OCI-LY1 (cell line): ENCODE measurements around the gene NRG2.

Experiments used
- H2AFZ ChIP-seq: fragments of 200-600 bp; sonication (generic), shearing (Covaris generic); 2 replicates; pipeline ENCODE4 v1.6.0; 2014; ENCODE audit warnings: antibody characterized with exemption, mild to moderate bottlenecking, low read length
- H3F3A ChIP-seq: fragments of 200-600 bp; sonication (generic), shearing (Covaris generic); 2 replicates; pipeline ENCODE4 v1.6.0; 2014; ENCODE audit warnings: mild to moderate bottlenecking, antibody characterized with exemption, low read length, moderate library complexity; ENCODE audit not compliant: insufficient read depth
- H3K27ac ChIP-seq: fragments of 200-600 bp; sonication (generic); 2 replicates; pipeline ENCODE4 v1.5.1; 2014; ENCODE audit warnings: low read length, mixed run types, mild to moderate bottlenecking, low read depth; ENCODE audit not compliant: poor library complexity, severe bottlenecking
- H3K27me3 ChIP-seq: fragments of 200-600 bp; sonication (generic); 2 replicates; pipeline ENCODE4 v1.6.0; 2014; ENCODE audit warnings: antibody characterized with exemption, mild to moderate bottlenecking, low read length, moderate library complexity; ENCODE audit not compliant: insufficient read depth
- H3K36me3 ChIP-seq: fragments of 200-600 bp; sonication (generic); 2 replicates; pipeline ENCODE4 v1.6.1; 2014; ENCODE audit warnings: mild to moderate bottlenecking, antibody characterized with exemption, low read length, moderate library complexity, mixed read lengths; ENCODE audit not compliant: insufficient read depth
- H3K4me1 ChIP-seq: fragments of 200-600 bp; sonication (generic); 2 replicates; pipeline ENCODE4 v1.5.1; 2014; ENCODE audit warnings: mild to moderate bottlenecking, low read length, moderate library complexity; ENCODE audit not compliant: insufficient read depth, severe bottlenecking
- H3K4me2 ChIP-seq: fragments of 200-600 bp; sonication (generic), shearing (Covaris generic); 2 replicates; pipeline ENCODE4 v1.6.1; 2014; ENCODE audit warnings: low read length
- H3K4me3 ChIP-seq: fragments of 200-600 bp; sonication (generic); 2 replicates; pipeline ENCODE4 v1.5.1; 2014; ENCODE audit warnings: low read length, low read depth, mild to moderate bottlenecking, mixed read lengths; ENCODE audit not compliant: poor library complexity, severe bottlenecking
- H3K79me2 ChIP-seq: fragments of 200-600 bp; shearing (Covaris generic); 2 replicates; pipeline ENCODE4 v1.6.1; 2016; ENCODE audit warnings: mixed run types, low read length, mixed read lengths; ENCODE audit not compliant: insufficient read depth
- H3K9ac ChIP-seq: fragments of 200-600 bp; sonication (generic), shearing (Covaris generic); 2 replicates; pipeline ENCODE4 v1.6.1; 2014; ENCODE audit warnings: mild to moderate bottlenecking, low read length, mixed read lengths
- H3K9me2 ChIP-seq: fragments of 200-600 bp; sonication (generic), shearing (Covaris generic); 2 replicates; pipeline ENCODE4 v1.6.1; 2014; ENCODE audit warnings: low read depth, mild to moderate bottlenecking, low read length, mixed read lengths
- H3K9me3 ChIP-seq: fragments of 200-600 bp; shearing (Covaris generic); 2 replicates; pipeline ENCODE4 v1.6.1; 2014; ENCODE audit warnings: low read length, mixed read lengths
- H4K20me1 ChIP-seq: fragments of 200-600 bp; sonication (generic), shearing (Covaris generic); 2 replicates; pipeline ENCODE4 v1.6.0; 2016; ENCODE audit warnings: mild to moderate bottlenecking, low read length; ENCODE audit not compliant: insufficient read depth
- CTCF ChIP-seq: fragments of 200-600 bp; sonication (generic), shearing (Covaris generic); IDR thresholded peaks from 2 replicates; pipeline ENCODE4 v1.5.1; 2017; ENCODE audit warnings: mild to moderate bottlenecking, antibody characterized with exemption, low read length, moderate library complexity, mixed read lengths
- EZH2 ChIP-seq: fragments of 200-600 bp; sonication (generic), shearing (Covaris generic); IDR thresholded peaks from 2 replicates; pipeline ENCODE4 v1.8.0; 2017; ENCODE audit warnings: borderline replicate concordance, mixed run types, mild to moderate bottlenecking, antibody characterized with exemption, low read length, moderate library complexity, mixed read lengths

NRG2 gene

GRCh38 chr5:139888370-139888769 is 154.7 kb downstream of the NRG2 start:
- H3K27ac ChIP-seq: no peak overlapping the region
- 0 out of 2 replicates have a peak, but pooled peaks cover 4% of the 10 kb centered on the region for H3K27me3 ChIP-seq
- H3K9ac ChIP-seq: no peak overlapping the region
- no peak overlapping the region for H3K4me3 ChIP-seq
- H3K4me2 ChIP-seq: no peak overlapping the region
- no peaks in the 10 kb centered on the region for H3K4me1 ChIP-seq
- no peaks in the 10 kb centered on the region for H3K36me3 ChIP-seq
- no peaks in the 10 kb centered on the region for H4K20me1 ChIP-seq
- H2AFZ ChIP-seq: no peak overlapping the region
- no peaks in the 10 kb centered on the region for H3K9me2 ChIP-seq
- H3F3A ChIP-seq: no peaks in the 10 kb centered on the region
- no peak for TF ChIP-seq EZH2
- TF ChIP-seq CTCF: no peak
- H3K79me2 ChIP-seq: no peaks in the 10 kb centered on the region
- no peaks in the 10 kb centered on the region for H3K9me3 ChIP-seq

- Histone ChIP-seq H3K9me2 (no peaks in the 10 kb centered on the region), H4K20me1 (no peaks in the 10 kb centered on the region), H2AFZ (no peak overlapping the region), H3K9me3 (no peaks in the 10 kb centered on the region), H3K9ac (no peak overlapping the region), H3K79me2 (no peaks in the 10 kb centered on the region), H3K27me3 (0 out of 2 replicates have a peak, but pooled peaks cover 4% of the 10 kb centered on the region), H3F3A (no peaks in the 10 kb centered on the region), H3K36me3 (no peaks in the 10 kb centered on the region), H3K27ac (no peak overlapping the region), H3K4me3 (no peak overlapping the region), H3K4me2 (no peak overlapping the region), H3K4me1 (no peaks in the 10 kb centered on the region)
- TF ChIP-seq EZH2 (no peak), CTCF (no peak)
Observed at GRCh38 chr5:139886213-139886612, 156.9 kb downstream of the NRG2 start.

- H3K79me2 ChIP-seq: no peaks in the 10 kb centered on the region
- 0 out of 2 replicates have a peak, but pooled peaks cover 5% of the 10 kb centered on the region for H3K27me3 ChIP-seq
- H3K4me2 ChIP-seq: no peak overlapping the region
- no peak for TF ChIP-seq CTCF
- no peak for TF ChIP-seq EZH2
- H3K4me3 ChIP-seq: no peak overlapping the region
- no peaks in the 10 kb centered on the region for H3K36me3 ChIP-seq
- no peaks in the 10 kb centered on the region for H3K9me2 ChIP-seq
- no peak overlapping the region for H3K9ac ChIP-seq
- no peaks in the 10 kb centered on the region for H3K9me3 ChIP-seq
- no peaks in the 10 kb centered on the region for H3F3A ChIP-seq
- H3K27ac ChIP-seq: no peak overlapping the region
- no peak overlapping the region for H2AFZ ChIP-seq
- no peaks in the 10 kb centered on the region for H3K4me1 ChIP-seq
- H4K20me1 ChIP-seq: no peaks in the 10 kb centered on the region
Observed at GRCh38 chr5:139885857-139886208, 157.3 kb downstream of the NRG2 start.
